DMS114 treated with DMSO at 0.1 percent for 48 hours (cell line): ENCODE data around the gene KIAA1217.

ENCODE experiments used
- DNase-seq: peaks from one replicate; lab custom pipeline; 2025; ENCODE audit not compliant: unreplicated experiment; lab: John Stamatoyannopoulos, UW

KIAA1217 gene

DNA sequence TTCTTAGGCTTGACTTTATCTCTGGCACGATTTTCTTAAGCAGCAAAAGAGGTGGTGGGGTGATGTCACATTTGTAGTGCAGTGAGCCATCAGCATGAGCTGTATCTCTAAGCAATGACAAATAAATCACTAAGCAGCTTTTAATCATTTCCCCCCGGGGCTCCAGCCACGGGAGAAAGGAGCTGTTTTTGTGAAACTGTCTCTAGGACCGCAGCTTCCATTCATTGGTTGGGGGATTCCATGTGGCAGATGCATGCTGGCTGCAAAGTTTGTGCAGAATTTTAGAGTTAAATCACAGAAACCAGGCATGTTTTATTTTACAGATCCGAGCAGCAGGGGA, 464 bp downstream of the KIAA1217 start:
- DNase-seq: no peak

DNA sequence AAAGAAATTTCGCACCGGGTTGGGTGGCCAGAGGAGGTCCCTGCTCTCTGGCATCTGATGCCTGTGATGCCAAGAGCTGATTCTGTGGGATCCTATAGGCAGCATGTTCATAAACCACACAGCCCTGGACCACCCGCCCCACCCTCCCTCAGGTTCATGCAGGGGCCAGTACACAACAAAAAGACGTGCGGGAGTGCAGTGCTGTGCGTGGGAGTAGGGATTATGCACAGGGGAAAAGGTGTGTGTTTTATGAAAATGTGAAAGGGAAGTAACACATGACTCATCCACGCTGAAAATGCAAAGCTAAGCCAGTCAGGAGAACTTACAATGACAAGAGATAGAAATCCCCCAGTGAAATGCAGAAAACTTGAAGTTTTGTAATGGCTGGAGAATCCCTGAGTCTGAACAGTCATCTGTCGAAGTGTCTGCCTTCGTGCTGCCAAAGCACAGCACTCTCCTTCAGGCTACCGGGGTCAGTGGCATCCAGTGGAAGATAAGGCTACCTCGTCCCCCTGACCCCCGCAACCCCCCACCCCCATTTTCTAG, 1.1 kb downstream of the KIAA1217 start:
- DNase-seq: no peak

DNA sequence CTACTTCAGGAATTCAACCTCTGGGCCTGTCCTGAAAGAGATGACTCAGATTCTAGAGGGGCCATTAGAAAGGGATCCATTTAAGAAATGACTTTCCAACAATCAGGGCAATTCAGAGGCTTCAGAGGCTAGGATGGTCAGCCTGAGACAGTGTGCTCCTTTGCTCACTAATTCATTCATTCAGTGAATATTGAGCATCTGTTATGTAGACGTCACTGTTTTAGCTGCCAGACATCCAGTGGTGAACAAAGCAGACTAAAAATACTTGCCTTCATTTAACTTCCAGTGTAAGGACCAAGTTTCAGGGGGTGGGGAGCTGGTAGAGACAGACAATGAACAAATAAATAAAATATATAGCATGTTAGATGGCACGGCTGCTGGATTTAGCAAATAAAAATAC, 1.6 kb downstream of the KIAA1217 start:
- no peak for DNase-seq

DNA sequence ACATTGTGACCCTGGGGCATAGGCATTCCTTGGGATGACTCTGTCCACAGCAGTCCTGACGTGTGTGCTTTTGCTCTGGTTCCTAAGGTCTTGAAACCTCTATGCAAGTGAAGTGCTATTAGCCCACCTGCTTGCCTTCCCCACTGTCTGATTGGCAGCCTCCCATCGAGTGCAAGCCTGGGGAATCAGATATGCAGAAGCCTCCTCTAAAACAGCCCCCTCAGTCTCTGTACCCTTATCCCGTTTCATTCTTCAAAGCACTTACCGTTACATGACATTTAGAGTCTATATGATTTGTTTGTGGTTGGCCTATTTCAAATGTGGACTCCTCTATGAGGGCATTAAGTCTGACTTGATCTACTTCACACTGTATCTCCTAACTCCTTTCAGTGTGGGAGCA, 4.3 kb downstream of the KIAA1217 start:
- no peak for DNase-seq

DNA sequence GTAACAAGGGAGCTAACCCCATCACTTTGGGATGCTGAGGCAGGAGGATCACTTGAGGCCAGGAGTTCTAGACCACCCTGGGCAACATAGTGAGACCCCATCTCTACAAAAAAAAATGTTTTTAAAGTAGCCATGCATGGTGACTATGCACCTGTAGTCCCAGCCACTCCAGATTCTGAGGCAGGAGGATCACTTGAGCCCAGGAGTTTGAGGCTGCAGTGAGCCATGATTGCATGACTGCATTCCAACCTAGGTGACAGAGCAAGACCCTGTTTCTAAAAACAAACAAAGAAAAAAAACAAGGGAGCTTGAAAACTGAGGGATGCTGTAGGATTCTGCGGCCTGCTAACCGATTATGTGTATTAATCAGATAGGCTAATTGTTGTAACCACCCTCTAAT, 4.9 kb downstream of the KIAA1217 start:
- DNase-seq: no peak

DNA sequence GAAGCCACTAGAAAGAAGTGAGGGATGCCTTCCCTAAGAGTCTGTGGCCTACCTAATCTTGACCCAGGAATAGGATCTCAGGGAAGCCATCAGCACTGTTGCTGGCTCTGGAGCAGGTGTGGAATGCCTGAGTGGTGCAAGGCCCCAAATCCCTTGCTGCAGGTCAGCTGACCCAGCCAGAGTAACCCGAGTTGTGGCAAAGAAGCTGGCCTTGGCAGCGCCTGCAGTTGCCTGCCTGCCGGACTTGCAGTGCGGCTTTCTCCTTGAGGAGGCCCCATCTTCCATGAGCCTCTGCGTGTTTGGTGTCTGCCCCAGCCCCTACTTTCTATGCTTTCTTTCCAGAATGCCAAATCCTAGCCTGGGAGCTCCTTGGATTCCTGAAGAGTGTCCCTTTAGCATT, 5.8 kb downstream of the KIAA1217 start:
- DNase-seq: no peak

DNA sequence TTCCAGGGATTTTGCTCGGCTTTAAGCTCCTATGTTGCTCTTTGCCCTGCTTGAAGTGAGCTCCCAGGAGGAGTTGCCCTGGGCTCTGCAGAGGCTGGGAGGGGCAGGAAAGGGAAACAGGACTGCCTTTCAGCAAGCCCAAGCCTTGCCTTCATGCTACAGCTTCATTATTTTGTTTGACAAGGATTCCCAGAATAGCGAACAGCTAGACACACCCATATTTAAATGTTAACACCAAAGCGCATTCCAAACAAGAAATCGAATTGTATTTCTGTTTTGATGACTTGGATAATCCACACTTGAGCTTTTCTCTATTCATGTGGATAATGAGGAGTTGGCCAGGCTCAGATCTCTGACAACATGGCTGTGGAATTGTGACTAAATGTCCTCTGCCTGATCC, 6.3 kb downstream of the KIAA1217 start:
- no peak for DNase-seq

DNA sequence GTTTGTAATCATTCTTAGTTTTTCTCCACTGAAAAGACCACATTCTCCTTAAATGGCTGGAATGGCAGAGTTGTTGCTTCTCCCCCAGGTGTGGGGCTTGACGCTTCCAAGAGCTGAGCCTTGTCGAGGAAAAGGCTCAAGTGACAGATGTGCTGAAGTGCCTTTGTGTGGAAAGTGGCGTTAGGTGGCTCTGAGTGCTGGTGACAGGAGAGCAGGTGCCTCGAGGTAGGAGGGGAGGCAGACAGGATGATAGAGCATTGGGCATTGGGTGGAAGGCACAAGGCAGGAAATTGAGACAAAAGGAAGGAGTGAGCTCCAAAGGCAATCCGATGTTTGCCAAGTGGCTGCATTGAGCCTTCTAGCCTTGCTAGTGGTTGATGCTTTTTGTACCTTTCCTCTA, 6.7 kb downstream of the KIAA1217 start:
- no peak for DNase-seq

DNA sequence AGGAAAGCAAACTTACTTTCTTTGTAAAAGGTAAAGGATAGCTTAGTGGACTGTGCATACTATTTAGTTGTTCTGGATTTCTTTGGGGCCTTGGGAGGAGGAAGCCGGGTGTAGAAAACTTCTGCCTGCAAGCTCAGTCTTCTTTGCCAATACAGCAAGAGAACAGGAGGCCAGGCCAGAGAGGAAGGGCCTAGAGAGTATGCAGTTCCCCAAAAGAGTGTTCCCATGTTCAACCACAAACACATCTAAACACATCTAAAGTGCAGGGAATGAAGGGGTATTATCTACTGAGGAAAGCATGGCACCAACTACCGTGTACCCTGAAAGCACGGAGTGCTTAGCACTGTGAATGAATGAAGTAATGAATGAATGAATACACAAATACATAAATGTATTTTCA, 11.0 kb downstream of the KIAA1217 start:
- DNase-seq: no peak

DNA sequence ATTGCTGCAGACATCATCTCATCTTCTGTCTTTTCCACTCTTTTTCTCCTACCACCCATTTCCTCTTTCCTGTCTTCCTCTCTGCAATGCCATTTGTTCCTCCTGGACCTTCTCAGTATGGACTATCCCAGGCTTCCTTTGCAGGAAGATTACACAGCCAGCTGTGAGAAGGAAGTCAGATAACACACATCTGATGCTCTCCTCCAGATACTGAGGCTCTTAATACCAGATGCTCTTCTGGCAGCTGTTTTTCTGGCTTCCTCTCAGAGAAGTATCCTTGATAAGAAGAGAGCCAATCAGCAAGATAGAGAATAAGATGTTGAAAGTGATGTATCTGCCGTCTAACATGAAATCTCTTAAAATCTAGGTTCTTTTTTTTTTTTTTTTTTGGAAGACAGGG, 14.4 kb downstream of the KIAA1217 start:
- no peak for DNase-seq

DNA sequence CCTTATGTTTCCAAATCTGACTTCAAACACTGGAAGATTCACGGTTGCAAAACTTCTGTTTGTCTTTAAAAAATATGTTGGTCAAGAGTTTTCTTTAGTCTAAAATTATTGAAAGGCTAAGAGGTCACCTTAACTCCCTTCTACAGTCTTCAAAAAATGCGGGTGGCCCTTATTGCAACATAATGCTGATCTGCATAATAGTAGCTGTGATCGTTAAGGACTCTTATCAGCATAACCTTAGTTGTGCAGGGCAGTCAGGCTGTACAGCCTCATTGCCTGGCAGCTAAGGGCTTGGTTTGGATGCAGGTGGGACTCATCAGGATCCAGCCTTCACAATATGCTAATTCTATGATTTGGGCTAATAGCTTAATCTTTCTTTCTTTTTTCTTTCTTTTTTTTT, 15.0 kb downstream of the KIAA1217 start:
- no peak for DNase-seq

DNA sequence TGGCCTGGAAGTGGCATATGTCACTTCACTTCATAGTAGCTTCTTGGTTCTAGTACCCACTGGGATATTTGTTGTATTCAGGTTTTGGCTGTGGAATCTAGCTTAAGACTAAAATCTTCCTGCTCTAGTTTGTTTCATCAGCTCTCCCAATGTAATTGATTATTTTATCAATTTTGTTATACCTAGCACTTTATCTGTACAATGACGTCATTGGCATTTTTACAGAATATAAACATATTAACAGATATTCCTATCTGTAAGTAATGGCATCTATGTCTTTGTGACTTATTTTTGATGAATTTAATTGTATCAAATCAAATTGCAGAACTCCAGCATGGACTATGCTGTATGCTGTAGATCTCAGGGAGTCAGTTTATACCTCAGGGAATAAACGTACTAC, 19.7 kb downstream of the KIAA1217 start:
- no peak for DNase-seq

DNA sequence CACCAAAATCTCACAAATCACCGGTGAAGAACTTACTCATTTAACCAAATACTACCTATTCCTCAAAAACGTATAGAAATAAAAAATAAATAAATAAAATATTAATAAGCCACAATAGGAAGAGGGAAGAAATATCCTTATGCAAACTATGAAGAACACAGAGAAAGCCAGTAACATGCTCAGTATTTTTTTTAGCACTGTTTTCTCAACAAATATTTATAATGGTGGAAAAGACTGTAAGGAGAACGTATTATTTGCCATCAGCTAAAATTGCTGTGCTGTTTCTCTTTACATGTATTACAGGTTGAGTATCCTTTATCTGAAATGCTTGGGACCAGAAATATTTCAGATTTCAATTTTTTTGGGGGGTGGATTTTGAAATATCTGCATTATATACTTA, 21.0 kb downstream of the KIAA1217 start:
- no peak for DNase-seq

DNA sequence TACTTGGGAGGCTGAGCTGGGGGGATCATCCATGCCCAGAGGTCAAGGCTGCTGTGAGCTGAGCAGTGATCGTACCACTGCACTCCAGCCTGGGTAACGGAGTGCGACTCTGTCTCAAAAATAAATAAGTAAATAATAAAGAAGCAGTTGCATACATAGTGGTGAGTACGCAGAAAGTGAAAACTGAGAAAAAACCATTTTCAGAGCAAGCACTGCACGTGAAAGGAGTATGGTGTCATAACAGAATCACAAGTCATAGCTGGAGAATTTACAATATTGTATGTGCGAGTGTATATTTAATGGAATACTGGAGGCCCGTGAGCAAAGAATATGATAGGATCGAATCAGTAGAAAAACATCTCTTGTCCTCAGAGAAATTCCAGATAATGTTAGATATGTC, 22.3 kb downstream of the KIAA1217 start:
- DNase-seq: no peak

DNA sequence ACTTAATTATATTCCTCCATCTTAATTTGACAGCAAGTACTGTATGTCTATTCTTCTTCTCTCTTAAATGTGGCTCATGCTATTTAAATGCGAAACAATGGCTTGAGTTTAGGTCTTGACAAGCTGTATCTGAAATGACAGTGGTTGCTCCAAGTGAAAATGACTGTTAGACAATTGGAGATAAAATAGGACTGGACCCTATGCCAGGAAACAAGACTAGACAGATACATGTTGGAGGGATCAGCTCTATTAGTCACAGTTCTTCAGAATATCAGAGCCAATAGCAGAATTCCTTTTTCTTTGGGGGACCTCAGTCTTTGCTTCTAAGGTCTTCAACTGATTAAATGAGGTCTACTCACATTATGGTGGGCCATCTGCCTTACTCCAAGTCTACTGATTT, 25.8 kb downstream of the KIAA1217 start:
- DNase-seq: no peak

DNA sequence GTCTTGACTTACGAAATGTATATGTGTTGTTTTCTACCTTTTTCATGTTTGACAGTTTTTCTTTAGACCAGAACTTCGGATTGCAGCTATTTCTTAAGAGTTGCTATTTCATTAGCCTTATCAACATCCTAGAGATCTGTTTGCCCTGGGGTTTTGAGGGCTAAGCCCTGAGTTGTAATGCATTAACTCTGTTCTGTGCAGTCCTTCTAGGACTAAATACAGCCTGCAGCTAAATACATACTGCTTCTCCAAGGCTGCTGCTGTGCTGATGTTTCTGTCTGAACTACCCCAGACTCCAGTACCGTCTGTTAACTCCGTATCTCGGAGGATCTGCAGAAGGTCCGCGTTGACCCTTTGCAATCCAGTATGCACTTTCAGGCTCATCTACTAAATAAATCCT, 26.5 kb downstream of the KIAA1217 start:
- DNase-seq: no peak

DNA sequence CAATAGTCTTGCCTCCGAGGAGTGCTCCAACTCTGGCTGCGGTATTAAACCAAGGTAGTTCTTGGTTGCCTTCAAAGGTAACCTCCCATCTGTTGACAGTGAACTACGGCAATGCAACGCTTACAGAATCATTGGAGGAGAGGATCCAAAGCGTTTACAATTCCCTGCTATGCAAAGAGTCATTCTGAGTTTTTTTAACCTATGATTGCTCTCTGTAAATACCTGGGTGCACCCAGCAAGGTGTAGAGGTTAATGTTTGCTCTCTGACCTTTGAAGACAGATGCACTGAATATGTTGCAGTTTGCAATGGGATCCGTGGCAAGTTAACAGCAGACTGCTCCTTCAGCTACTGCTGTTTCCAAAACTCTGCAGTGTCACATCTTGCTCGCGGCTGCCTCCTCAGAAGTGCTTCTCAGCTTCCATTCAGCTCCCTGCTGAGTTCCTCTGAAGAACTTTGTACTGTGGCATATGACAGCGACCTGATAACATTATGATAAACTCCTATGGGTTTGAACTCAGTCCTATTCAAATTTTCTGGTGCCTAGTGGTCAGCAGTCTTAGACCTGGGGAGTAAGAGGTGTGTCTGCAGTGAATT, 29.0 kb downstream of the KIAA1217 start:
- DNase-seq: no peak

DNA sequence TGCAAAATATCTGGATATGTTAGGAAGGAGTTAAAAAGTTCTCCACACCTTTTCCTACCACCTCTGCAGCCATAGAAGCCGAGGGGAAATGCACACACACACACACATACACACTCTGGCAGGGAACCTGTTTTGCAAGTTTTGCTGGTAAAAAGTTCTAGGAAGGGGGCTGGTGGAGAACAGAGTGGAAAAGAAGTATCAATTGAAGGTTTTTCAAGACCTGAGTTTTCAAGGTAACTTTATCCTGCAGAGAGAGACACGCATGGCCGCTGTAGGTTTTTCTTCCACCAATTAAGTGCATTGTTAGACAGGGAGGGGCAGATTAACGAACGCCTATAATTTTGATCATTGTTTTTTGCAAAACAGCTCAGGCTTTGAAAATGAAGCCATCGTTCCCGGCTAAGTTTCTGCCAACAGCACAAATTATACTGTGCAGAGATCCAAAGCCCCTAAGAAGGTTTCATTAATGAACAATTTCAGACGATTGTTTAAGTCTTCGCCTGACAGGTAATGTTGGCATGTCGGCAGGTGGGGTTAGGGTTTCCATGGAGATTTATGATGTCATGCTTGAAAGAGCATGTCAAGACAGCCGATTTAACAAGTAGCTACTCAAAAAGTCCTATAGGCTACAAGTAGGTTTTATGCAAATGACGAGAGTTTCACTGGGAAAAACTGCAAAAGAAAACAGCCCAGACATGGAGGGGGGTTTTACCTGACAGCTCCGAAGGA, 29.7 kb downstream of the KIAA1217 start:
- no peak for DNase-seq

DNA sequence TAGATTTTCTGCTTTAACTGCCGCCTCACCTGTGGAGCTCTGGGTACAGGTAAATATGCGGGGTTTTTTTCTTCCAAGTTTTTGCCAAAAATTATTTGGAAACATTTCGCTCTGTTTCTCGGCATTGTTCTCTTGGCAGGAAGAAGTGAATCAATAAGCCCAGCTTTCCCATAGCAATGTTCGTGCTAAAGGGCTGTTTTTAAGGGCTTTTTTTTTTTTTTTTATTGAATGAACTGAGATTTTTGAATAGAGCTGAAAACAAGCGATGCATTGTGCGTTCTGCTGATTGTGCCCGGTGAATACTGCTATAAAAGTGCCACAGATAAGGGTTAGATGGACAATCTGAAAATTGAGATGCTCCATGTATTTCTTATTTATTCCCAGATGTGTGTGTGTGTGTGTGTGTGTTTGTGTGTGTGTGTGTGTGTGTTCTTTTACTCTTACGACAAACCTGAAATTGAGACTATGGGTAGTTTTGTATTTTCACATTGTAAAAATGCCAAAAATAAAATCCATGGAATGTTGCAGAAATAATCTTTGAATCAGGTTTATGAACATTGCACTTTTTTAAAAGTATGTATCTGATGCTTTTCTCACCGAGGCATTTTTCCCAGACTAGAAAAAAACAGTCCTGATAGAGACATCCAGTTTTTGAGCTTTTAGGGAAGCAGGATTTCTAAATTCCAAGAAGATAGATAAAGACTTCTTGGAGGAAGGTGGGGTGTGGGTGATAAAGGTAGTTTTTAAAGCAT, 30.5 kb downstream of the KIAA1217 start:
- DNase-seq: no peak

DNA sequence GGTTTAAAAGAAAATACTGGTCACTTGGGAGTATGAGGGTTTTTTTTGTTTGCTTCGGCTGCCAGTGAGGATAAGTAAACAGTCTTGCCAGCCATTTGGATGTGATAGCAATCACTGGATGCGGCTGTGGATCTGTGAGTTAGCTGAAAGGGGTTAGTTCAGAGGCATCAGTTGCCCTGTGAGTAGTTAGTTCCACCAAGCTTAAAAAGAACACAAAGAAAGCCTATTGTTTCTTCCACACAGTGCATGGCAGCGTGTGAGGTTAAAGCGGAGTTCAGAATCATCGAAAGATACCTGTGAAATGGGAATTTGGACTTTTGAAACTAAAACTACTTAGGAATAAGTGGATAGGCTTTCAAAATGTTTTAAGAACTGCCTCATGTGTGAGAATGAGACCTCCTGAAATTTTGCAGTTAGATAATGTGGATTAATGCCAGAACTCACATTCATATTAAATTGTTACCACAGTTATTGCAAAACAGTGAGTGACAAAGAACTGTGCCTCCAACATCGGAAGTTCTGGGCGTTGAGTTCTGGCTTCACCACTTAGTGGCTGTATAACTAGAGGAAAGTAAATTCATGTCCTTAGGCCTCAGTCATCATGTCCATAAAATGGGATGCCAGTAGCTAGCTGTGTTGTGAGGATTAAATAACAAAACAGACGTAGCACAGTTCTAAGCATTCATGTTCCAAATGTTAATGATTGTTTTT, 31.3 kb downstream of the KIAA1217 start:
- no peak for DNase-seq

DNA sequence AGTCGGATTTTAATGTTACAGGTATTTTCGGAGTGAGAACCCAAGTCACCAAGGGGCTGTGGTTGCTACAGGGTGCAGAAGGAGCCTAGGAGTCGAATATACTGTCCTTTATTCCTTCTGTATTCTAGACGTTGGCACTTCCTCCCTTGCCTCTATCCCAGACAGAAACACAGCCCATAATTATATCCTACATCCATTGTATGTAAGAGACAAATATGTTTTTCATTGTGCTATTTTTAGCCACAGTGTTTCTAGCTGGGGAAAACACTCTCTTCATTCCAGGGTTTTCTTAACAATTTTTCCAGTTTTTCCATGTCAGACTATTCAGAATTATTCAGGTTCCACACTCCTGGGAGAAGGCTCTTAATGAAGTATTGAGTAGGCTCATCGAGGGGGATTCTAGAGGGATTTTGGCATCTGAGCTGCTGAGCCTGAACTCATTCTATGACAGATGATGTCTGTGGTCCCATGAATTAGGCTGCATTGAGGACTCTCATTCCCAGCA, 32.6 kb downstream of the KIAA1217 start:
- DNase-seq: no peak
